GM19240 (cell line): ENCODE data around the gene CXCL17.
"Not testable (repeated sequence)": the region's sequence is repeated elsewhere in the genome, so short reads cannot be mapped to it uniquely, and the experiment has no call there.

Experiments
- DNase-seq: peaks from one replicate; pipeline ENCODE4 v3.0.0; 2011; ENCODE audit warnings: low spot score; ENCODE audit not compliant: insufficient read length

CXCL17 gene

DNA sequence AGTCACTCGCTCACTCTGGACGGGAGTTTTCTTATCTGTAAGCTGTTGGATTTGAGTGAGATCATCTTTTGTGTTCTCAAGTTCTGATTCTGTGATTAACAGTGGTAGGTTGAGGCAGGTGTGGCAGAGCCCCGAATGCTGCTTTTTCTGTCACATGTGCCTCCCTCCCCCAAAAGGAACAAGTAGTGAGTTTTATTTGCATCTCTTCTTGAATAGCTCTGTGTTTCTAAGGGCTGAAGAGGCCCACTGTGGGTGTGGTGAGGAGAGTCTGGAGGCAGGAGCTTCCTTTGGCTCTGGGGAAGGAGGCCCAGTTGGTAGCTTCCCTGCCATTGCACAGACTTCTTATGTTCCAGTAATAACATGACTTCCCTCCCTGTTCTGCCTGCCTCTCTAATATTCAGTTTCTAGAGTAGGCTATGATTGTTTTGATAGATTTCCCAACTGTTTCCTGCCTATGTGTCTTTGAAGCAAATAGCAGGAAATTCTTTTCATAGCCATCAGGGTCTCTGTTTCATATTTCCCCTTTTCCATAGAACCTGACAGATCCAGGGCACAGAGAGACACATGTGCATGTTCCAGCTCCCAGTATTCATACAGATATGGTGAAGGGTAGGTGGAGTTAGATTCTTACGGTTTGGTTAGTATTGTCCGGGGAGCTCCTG lies 23.9 kb upstream of the CXCL17 start:
- peak; percentile 11 for DNase-seq

DNA sequence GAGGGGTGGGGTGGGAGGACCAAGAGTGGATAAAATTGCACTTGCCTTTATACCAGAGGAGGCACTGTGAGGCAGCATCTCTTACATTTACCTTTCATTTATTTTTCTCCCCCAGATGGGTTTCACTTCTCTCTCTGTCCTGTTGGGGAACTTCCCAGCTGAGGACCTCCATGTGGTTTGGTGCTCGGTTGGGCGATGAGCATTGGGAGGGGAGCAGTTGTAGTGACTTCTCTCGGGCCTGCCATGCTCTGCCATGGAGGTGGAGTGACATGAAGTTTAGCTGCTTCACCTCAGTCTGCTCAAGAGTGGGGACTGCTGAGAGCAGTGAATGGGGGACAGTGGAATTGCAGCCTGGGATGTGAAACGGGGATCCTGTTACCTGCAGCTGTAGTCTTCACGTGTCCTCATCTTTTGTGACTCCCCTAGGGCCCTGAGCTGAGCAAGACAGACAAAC lies 23.1 kb upstream of the CXCL17 start:
- peak; percentile 43 for DNase-seq

DNA sequence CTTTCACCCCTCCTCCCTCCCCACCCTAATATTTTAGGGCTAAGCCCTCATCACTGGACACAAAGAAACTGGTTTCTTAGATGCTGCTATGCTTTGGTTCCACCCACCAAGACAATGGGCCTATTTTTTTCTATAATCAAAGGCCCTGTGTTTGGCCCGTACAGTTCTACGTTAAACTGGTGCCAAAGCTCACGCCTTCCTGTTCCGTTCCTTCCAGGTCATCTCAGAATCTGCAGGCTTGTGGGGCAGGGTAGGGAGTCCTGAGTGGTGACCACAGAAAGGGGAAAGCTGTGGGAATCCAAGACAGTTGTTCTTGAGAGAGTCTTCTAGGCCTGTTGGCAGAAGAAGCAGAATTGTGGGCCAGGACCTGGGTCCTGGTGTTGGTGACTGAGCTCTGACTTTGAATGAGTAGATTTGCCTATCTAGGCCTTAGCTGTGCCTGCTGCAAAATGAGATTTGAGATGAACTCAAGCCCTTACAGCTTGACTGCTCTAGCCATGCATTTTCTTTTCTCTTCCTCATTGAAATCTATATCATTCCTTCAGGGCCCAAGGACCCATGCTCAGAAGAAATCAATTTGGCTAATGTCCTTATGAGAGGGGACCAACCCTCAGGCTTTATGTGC lies 19.1 kb upstream of the CXCL17 start:
- no peak for DNase-seq

DNA sequence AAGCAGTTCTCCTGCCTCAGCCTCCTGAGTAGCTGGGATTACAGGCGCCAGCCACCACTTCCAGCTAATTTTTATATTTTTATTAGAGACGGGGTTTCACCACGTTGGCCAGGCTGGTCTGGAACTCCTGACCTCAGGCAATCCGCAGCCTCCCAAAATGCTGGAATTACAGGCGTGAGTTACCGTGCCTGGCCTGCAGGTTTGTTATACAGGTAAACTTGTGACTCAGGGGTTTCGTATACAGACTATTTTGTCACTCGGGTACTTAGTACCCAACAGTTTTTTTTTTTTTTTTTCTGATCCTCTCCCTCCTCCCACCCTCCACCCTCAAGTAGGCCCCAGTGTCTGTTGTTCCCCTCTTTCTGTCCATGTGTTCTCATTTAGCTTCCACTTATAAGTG lies 18.5 kb upstream of the CXCL17 start:
- DNase-seq = not testable (repeated sequence)

DNA sequence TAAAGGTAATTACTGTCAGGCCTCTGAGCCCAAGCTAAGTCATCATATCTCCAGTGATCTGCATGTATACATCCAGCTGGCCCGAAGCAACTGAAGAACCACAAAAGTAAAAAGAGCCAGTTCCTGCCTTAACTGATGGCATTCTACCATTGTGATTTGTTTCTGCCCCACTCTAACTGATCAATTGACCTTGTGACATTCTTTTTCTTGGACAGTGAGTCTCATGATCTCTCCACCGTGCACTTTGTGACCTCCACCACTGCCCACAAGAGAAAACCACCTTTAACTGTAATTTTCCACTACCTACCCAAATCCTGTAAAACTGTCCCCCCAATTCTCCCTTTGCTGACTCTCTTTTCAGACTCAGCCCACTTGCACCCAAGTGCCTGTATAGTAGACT lies 17.2 kb upstream of the CXCL17 start:
- DNase-seq = no peak

DNA sequence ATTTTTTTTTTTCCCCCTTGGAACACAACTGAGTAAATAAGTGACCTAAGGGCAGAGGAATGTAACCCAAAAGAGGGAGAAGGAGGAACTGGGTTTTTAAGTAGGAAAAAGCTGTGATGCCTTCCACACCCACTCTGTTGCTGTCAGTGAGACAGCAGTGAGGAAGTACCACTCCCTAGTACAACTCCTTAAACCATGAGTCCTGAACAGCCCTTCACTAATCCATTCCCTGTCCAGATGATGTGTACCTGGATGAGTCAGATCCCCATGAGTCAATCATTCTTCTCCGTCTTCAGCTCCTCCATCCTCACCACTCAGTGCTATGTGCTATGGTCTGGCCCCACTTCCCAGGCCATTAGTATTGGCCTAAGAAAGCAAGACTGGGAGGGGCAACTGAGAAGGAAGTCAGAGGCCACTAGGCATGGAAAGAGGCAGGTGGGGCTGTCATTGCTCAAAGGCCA lies 12.9 kb upstream of the CXCL17 start:
- DNase-seq = no peak

DNA sequence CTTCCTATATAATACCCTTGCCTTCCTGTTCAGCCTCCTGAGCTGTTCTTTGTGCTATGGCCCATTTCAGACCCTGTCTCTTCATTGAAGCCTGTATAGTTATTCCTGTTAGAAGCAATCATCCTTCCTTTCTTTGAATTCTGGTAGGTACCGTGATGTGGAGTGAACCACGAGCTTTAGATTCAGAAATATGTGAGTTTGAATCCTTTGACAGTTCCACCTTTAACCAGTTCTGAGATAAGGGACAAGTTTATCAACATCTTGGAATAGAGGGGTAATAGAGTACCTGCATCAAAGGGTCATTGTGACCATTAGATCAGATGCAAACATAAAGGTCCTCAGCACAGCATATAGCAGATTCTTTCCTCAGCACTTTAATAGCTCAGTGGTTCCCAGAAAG lies 12.3 kb upstream of the CXCL17 start:
- DNase-seq = no peak

DNA sequence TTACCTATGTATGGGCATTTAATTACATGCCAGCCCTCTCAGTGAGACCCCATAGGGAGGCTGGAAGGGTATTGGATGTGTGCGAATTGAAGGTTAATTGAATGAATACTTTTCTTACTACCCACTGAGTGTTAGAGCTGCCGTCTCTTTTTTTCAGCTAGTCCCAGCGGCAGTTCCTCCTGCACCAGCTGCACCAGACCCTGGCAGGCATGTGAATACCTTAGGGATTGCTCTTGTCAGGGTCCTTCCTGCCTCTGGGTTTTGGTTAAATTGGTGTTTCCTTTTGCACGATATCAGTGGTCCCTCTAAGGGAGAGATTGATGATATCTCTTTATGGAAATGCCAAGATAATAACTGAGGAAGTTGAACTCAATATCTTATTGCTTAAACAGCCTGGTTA lies 9.8 kb upstream of the CXCL17 start:
- no peak for DNase-seq

DNA sequence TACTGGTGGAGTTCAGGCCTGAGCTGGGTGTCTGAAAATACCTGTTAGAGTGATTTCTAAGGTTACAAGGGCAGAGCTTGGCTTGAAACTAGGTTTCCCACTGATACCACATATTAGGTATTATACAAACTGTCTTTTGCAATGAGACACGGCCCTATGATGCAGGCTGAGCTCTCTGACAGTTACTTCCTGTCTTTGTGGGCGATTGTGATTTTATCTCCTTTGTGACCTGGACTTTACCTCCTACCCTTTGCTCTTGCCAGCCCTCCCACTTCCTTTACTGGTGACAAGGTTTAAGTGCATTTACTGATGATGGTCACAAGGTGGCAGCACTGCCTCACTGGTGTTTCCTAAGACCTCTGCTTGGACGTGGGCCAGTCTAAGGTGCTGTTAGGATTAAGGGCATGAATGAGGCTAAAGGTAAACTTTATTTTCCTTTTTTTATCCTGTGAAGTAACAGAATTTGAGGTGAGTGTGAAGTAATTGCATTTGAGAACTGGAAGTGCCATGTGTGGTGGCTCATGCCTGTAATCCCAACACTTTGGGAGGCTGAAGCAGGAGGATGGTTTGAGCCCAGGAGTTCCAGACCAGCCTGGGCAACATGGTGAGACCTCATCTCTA lies 7.7 kb upstream of the CXCL17 start:
- peak; percentile 86 for DNase-seq

DNA sequence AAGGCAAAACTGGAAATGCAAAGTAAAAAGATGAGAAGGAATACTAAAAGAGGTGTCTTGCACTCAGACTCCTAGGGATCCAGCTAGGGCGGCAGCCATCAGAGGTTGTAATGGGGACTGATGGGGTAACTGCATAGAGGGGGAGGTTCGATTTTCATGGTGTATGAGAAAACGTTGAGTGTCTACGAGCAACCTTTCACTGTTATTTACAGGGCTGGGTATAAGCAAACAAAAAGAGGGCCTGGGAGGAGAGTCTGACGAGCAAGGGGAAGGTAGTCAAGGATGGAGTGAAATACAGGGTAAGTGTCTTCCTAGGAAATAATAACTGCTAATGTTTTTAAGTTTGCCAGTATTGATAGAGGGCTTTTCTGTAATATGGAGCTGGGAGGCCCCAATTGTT lies 5.6 kb upstream of the CXCL17 start:
- DNase-seq = not testable (repeated sequence)

DNA sequence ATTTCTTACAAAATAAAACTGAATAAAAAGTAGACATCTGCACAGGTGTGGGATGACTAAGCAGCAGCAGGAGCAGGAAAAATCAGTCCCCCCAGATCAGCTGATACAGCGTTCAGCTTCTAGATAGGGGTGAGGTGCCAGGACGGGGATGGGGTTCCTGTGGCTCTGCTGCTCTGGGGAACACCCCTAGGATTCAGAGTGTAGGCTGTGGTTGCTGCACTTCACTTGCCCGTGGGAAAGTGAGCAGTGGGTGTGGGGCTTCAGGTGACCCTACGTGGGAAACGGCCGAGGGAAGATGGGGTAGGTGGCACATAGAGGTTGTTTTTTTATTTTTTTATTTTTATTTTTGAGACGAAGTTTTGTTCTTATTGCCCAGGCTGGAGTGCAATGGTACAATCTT lies 3.2 kb upstream of the CXCL17 start:
- no peak for DNase-seq

DNA sequence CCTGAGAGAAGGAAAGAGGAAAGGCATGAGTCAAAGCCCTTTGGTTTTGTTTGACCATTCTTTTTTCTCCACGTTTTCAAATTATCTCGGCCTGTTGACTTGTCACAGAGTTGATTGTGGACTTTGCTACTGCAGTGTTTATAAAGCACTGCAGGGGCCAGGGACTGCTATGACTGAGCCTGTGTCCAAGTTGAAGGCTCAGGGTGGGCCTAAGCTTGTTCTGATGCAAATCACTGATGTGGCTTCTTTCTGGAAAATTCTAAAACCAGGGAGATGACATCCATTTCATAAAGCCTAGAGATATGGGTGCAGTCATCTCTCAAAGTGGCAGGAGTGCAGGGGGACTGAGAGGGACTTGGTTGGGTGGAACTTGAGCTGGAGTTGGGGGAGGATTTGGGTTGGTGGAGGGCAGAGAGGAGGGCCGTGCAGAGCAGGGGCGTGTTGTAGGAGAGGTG lies 1.2 kb upstream of the CXCL17 start:
- DNase-seq = no peak

DNA sequence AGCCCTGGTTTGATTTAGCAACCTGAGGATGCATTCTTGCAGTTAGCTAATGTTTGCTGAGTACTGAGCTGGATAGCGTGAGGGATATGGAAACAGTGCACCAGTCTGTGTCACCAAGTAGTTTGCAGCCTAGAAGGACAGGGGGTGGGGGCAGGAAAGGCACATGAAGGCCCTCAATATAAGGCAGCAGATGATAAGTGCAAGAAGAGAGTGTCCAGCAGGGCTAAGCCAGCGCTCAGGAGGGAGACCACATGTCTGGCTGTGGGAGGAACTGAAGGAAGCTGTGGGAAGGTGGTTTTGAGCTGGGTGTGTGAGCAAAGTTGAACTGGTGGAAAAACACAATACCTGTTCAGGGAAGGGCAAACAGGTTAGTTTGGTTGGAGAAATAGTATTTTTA lies 1.7 kb downstream of the CXCL17 start:
- no peak for DNase-seq

DNA sequence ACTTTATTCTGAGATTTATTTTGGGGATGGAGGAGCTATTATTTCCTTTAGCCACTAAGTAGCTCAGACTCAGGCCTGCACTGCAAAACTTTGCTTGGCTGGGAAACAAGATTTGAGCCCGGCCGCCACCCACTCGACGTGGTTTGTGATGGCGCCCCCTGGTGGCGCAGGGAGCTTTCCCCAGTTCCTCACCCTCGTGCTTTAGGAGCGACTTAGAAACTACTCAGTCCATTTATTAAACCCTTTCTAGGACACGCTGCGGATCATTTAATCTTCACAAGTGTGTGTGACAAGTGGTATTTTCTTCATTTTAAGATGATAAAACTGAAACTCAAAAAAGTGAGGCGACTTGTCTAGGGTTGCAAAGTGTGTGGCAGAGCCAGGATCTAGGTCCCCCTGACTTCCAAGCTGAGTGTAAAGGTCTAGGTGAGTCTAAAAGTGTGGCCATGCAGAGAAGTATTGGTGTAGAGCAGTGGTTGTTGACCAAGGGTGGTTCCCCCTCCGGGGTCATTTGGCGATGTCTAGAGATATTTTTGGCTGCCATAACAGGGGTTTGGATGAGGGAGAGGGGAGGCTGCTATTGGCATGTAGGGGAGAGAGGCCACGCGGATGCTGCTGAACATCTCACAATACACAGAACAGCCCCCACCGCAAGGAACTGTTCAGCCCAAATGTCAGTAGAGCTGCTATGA lies 2.2 kb downstream of the CXCL17 start:
- peak; percentile 58 for DNase-seq

DNA sequence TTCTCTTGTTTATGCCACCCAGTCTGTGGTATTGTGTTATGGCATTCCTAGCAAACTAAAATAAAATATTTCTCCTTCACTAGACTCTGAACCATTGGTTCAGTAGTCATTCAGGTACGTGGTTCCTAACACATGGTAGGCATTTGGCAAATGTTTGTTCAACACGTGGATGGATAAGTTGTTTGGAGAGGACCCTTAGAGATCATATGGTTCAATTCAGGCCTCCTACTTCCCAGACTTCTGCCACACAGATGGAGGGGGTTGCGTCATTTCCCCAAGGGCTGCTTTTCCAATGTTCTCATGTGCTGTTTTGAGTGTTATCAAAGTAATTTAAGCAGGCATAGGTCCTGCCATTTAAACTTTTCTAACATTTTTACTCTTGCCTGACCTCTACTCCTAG lies 6.7 kb downstream of the CXCL17 start:
- no peak for DNase-seq

DNA sequence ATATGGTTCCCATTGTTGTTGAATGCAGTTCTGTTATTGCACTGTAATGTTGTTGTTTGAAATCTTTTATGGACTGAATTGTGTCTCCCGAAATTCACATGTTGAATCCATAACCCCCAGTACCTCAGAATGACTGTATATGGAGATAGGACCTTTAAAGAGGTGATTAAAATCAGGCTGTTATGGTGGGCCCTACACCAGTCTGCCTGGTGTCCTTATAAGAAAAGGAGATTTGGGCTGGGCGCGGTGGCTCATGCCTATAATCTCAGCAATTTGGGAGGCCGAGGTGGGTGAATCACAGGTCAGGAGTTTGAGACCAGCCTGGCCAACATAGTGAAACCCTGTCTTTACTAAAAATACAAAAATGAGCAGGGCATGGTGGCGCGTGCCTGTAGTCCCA lies 7.4 kb downstream of the CXCL17 start:
- no peak for DNase-seq

DNA sequence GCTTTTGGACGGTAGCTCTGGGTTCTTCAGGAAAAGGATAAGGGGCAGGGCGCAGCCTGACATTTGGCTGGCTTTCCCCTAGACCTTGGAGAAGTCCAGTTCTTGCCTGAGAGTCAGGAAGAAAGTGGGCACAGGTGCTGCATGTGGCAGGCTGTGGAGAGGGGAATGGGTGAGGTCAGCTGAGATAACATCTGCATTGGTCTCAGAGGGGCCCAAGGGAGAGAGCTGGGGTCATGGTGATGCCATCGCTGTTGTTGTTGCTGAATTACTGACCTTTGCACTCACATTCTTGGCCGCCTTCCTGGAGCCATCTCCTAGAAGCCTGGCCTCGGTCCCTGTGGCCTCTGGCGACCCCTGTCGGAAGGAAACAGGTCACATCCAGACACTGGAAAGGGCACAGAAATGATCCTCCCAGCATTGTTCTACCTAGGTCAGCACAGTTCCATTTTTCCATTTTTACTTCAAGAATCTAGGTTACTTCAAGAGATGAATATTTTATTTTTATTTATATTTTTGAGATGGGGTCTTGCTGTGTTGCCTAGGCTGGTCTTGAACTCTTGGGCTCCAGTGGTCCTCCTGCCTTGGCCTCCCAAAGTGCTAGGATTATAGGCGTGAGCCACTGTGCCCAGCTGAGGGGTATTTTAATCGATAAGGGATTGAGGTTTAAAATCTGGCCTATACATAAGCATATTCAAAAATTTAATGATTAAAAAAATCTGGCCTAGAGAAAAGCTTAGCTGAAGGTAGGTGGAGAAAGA lies 9.1 kb downstream of the CXCL17 start:
- no peak for DNase-seq

DNA sequence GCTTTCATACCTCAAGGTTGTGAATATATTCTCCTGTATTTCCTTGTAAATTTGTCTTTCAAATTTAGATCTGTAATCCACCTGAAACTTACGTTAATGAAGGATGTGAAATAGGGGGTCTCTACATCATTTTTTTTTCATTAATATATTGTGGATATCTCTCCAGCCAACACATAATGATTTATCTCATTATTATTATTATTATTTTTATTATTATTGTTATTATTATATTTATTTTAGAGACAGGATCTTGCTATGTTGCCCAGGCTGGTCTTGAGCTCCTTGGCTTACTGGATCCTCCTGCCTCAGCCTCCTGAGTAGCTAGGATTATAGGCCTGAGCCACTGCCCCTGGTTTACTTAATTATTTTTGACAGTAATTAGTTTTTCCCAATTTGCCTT lies 11.3 kb downstream of the CXCL17 start:
- no peak for DNase-seq

DNA sequence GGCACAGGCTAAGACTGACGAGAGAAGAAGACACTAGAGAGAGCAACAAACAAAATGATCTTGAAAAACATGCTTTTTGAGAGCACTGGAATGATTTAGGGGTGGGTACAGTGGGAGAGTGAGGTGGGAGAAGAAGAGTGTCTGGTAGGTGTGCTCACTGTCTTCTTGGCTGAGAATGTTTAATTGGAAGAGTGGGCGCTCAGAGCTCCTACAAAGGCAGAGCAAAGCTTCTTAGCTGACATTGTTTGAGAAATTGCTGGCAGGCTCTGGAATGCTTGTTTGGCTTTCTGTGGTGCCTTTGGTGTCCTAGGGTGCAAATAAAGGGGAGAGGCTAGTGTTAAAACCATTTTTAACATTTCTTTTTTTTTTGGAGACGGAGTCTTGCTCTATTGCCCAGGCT lies 14.1 kb downstream of the CXCL17 start:
- DNase-seq = no peak

DNA sequence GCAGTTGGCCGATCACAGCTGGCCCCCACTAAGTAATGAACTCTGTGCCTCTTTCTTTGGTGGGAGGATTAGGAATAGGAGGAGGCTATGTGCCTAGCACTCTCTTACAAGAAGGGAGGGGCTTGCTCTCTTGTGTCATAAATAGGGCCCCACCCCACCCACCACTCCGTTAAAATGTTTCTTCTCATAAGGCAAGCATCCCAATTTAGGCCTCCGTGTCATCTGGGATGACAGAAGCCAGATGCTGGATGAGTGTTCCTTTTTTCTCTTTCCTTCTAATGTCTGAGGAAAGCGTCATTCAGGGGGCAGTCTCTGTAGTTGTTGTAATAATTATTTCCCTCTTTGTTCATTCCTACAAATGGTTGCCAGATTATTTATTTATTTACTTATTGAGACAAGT lies 15.4 kb downstream of the CXCL17 start, which contains the start of gene LIPE:
Gene LIPE, minus strand, starts transcription at position 76 of the 400 bp plus-strand sequence. CDS start 239 bp downstream, outside the sequence.
- DNase-seq = no peak

DNA sequence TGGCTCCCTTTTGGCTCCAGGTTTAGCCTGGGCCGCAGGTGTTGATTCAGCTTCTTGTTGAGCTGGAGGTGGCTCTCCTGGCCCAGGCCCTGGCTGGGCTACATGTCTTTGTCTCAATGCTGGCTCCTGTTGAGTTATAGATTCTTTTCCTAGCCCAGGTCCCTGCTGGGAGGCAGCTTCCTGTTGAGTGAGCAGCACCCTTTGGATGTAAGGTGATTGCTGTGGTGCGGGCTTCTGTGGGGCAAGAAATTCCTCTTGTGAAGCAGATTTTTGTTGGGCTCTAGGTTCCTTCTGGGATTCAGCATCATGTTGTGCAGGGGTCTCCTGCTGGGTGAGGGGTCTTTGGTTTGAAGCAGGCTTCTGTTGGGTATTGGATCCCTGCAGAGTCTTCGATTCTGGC lies 16.1 kb downstream of the CXCL17 start:
- DNase-seq = no peak
